CD4-positive, alpha-beta memory T cell (primary cell): Measurements from ENCODE around the gene LNP1. TPM values are rescaled to one million over a fixed set of nuclear protein-coding genes. Genes with fewer than 3 reads are reported as not detected.
A peak's percentile ranks its signal among the peaks of the same experiment; 100 is the strongest.

Source experiments
- CTCF ChIA-PET: fragments of 350-600 bp; sonication (Branson Sonifier 250); formaldehyde crosslinking; loops from one replicate; lab custom pipeline; 2021; ENCODE audit warnings: inconsistent platforms; ENCODE audit not compliant: partially characterized antibody; lab: Charles Lee
- POLR2A ChIA-PET: fragments of 350-600 bp; sonication (Branson Sonifier 250); formaldehyde crosslinking; loops from one replicate; lab custom pipeline; 2021; ENCODE audit not compliant: partially characterized antibody; lab: Charles Lee
- DNase-seq, 5 donors: peaks; one replicate each; pipeline versions ENCODE4 v3.0.0 to v3.0.0-alpha.2; 2020 to 2022; ENCODE audit warnings: mixed read lengths in 1 of 5
- H3K27ac ChIP-seq: one replicate; pipeline ENCODE4 v1.7.0; 2013; ENCODE audit warnings: low read depth, low read length
- H3K27me3 ChIP-seq: 2 replicates; pipeline ENCODE4 v1.7.0; 2013; ENCODE audit warnings: mild to moderate bottlenecking, low read length, moderate library complexity; ENCODE audit not compliant: insufficient read depth
- H3K36me3 ChIP-seq: 2 replicates; pipeline ENCODE4 v1.7.0; 2013; ENCODE audit warnings: mild to moderate bottlenecking, low read length, moderate library complexity; ENCODE audit not compliant: insufficient read depth
- H3K4me1 ChIP-seq: 2 replicates; pipeline ENCODE4 v1.7.0; 2013; ENCODE audit warnings: mild to moderate bottlenecking, low read length, moderate library complexity; ENCODE audit not compliant: insufficient read depth
- H3K4me3 ChIP-seq, 2 donors: one replicate each; pipeline ENCODE4 v1.7.0; 2013; ENCODE audit warnings: low read length in 2 of 2, mild to moderate bottlenecking in 1 of 2
- H3K9me3 ChIP-seq, 2 donors: one replicate each; pipeline ENCODE4 v1.7.0; 2013; ENCODE audit warnings: low read length in 2 of 2, control low read depth in 1 of 2; ENCODE audit not compliant: control insufficient read depth in 1 of 2
- H3K27ac Mint-ChIP-seq, 7 donors: one replicate each; pipeline ENCODE4 v1.8.0; 2020 to 2021; ENCODE audit warnings: mixed read lengths in 7 of 7, mild to moderate bottlenecking in 6 of 7, inconsistent platforms in 3 of 7, moderate library complexity in 3 of 7
- H3K27me3 Mint-ChIP-seq, 2 donors: one replicate each; pipeline ENCODE4 v1.8.0; 2020 to 2021; ENCODE audit warnings: mixed read lengths in 2 of 2
- H3K36me3 Mint-ChIP-seq, 2 donors: one replicate each; pipeline ENCODE4 v1.8.0; 2020 to 2021; ENCODE audit warnings: mixed read lengths in 2 of 2, inconsistent platforms in 1 of 2, mild to moderate bottlenecking in 1 of 2
- H3K4me1 Mint-ChIP-seq, 4 donors: one replicate each; pipeline ENCODE4 v1.8.0; 2020 to 2021; ENCODE audit warnings: mixed read lengths in 4 of 4, mild to moderate bottlenecking in 1 of 4
- H3K4me3 Mint-ChIP-seq, 8 donors: one replicate each; pipeline ENCODE4 v1.8.0; 2020 to 2021; ENCODE audit warnings: mixed read lengths in 8 of 8, mild to moderate bottlenecking in 7 of 8, moderate library complexity in 6 of 8, inconsistent platforms in 3 of 8
- H3K9me3 Mint-ChIP-seq, 8 donors: one replicate each; pipeline ENCODE4 v1.8.0; 2020 to 2021; ENCODE audit warnings: mixed read lengths in 8 of 8, mild to moderate bottlenecking in 5 of 8, inconsistent platforms in 3 of 8, moderate library complexity in 1 of 8
- intact Hi-C: fragments of 100-400 bp; cut with micrococcal nuclease; formaldehyde crosslinking; loops from one replicate; pipeline ENCODE4 v1.15.1; 2023
- polyA plus RNA-seq, 2 donors: library from polyadenylated mRNA; unstranded; fragments of 300-500 nt; fragmentation: Illumina TruSeq; gene quantifications; one replicate each; pipeline ENCODE4 v1.2.3, GENCODE V29; 2021
- total RNA-seq, 2 experiments: library from RNA; stranded (reverse); gene quantifications; one replicate each; pipeline ENCODE4 v1.2.3, GENCODE V29; 2021

LNP1 gene
- total and polyA plus RNA-seq, 4 experiments from 2014 or later, result 0.61 to 2.2 (median 1.7) TPM

DNA sequence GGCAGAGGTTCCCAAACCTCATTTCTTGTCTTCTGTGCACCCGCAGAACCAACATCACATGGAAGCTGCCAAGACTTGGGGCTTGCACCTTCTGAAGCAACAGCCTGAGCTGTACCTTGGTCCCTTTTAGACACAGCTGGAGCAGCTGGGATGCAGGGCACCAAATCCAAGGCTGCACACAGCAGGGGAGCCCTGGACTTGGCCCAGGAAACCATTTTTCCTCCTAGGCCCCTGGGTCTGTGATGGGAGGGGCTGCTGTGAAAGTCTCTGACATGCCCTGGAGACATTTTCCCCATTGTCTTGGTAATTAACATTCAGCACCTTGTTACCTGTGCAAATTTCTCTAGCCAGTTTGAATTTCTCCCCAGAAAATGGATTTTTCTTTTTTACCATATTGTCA, 57.5 kb downstream of the LNP1 start:
- Mint-ChIP-seq H3K9me3 (no peaks in the 10 kb centered on the region), H3K27ac (no peak overlapping the region), H3K36me3 (no peaks in the 10 kb centered on the region), H3K4me1 (no peaks in the 10 kb centered on the region), H3K27me3 (peaks cover 0 to 4% of the 10 kb centered on the region in 2 donors), H3K4me3 (no peak overlapping the region)
- Histone ChIP-seq H3K4me1 (no peaks in the 10 kb centered on the region), H3K9me3 (no peaks in the 10 kb centered on the region), H3K4me3 (no peak overlapping the region), H3K27ac (no peak overlapping the region), H3K36me3 (no peaks in the 10 kb centered on the region), H3K27me3 (no peaks in the 10 kb centered on the region)
- ChIA-PET POLR2A (no interaction called here), CTCF (interaction anchor here (1.8 kb wide), 1 partner anchor 10 kb away, joined by 3 read pairs; no protein-coding TSS in a partner anchor)
- intact Hi-C loops, result no loop called here
- DNase-seq, result no peak

DNA sequence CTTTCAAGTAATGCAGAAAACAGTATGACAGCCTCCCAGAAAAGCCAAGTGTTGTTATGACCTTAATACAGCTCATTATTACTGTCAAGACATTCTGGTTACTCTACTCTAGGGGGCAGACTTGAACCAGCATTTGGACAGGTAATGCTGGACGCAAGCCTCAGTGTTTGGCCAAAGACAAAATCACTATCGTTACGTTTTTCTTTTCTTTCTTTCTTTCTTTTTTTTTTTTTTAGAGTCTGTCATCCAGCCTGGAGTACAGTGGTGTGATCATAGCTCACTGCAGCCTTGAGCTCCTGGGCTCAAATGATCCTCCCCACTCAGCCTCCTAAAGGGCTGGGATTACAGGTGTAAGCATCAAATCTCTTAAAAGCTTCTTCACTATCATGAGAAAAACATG, 61.7 kb downstream of the LNP1 start:
- CTCF ChIA-PET, result interaction anchor here (0.7 to 7.5 kb wide), 14 partner anchors 11 to 676 kb away, joined by 3 to 48 read pairs (median 3); partner anchors contain the start of gene LNP1
- H3K4me3 Mint-ChIP-seq, result no peak overlapping the region

DNA sequence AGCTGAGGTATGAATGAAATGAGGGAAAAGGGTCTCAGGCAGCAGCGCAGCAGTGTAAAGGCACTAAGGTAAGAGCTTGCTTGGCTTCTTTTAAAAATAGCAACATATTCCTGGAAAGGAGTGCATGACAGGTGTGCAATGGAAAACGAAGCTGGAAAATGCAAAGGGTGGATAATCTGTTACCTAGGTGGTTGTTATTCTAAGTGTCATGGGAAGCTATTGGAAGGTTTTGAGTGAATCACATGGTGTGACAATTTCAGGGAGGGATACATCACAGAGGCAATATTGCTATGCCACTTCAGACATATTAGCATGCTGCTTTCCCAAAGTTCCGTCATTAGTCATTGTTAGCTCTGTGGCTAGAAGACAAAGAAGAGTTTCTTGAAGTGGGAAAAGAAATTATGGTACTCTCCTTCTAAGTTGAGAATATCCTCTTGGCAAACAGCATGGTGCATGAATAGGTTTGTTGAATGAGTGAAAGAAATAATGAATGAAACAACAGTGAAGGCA, 62.4 kb downstream of the LNP1 start:
- H3K27ac ChIP-seq, result no peak overlapping the region
- no peaks in the 10 kb centered on the region for H3K4me1 ChIP-seq
- ChIA-PET POLR2A (no interaction called here), CTCF (interaction anchor here (1.0 to 7.5 kb wide), 7 partner anchors 12 to 147 kb away, joined by 3 to 48 read pairs (median 3); partner anchors contain the start of gene LNP1)
- Mint-ChIP-seq H3K4me3 (no peak overlapping the region), H3K27ac (no peak overlapping the region), H3K4me1 (peaks cover 3 to 10% (median 6%) of the 10 kb centered on the region in 4 donors), H3K27me3 (peaks cover 0 to 4% of the 10 kb centered on the region in 2 donors), H3K36me3 (no peaks in the 10 kb centered on the region), H3K9me3 (peaks cover 0 to 15% (median 6%) of the 10 kb centered on the region in 8 donors)
- intact Hi-C loops, result loop anchor here (1.0 to 10.0 kb wide), 2 partner anchors 127 to 731 kb away; no protein-coding TSS in a partner anchor
- no peaks in the 10 kb centered on the region for H3K36me3 ChIP-seq
- H3K4me3 ChIP-seq, result no peak overlapping the region
- H3K9me3 ChIP-seq, result no peaks in the 10 kb centered on the region
- no peaks in the 10 kb centered on the region for H3K27me3 ChIP-seq
- DNase-seq, result no peak

More for the DNA sequence above, 61.7 kb downstream of the LNP1 start:
- Histone ChIP-seq H3K27ac (no peak overlapping the region), H3K4me3 (no peak overlapping the region), H3K4me1 (no peaks in the 10 kb centered on the region), H3K36me3 (no peaks in the 10 kb centered on the region), H3K27me3 (no peaks in the 10 kb centered on the region), H3K9me3 (no peaks in the 10 kb centered on the region)
- no peak overlapping the region for H3K27ac Mint-ChIP-seq
- peaks cover 3 to 10% (median 6%) of the 10 kb centered on the region in 4 donors for H3K4me1 Mint-ChIP-seq
- peaks cover 0 to 4% of the 10 kb centered on the region in 2 donors for H3K27me3 Mint-ChIP-seq
- POLR2A ChIA-PET, result no interaction called here
- peak in 2 of 5 donors; percentile 1 to 12 for DNase-seq
- H3K36me3 Mint-ChIP-seq, result no peaks in the 10 kb centered on the region
- H3K9me3 Mint-ChIP-seq, result peaks cover 0 to 8% (median 2%) of the 10 kb centered on the region in 8 donors
- intact Hi-C loops, result loop anchor here (1.0 to 10.0 kb wide), 2 partner anchors 127 to 732 kb away; no protein-coding TSS in a partner anchor

DNA sequence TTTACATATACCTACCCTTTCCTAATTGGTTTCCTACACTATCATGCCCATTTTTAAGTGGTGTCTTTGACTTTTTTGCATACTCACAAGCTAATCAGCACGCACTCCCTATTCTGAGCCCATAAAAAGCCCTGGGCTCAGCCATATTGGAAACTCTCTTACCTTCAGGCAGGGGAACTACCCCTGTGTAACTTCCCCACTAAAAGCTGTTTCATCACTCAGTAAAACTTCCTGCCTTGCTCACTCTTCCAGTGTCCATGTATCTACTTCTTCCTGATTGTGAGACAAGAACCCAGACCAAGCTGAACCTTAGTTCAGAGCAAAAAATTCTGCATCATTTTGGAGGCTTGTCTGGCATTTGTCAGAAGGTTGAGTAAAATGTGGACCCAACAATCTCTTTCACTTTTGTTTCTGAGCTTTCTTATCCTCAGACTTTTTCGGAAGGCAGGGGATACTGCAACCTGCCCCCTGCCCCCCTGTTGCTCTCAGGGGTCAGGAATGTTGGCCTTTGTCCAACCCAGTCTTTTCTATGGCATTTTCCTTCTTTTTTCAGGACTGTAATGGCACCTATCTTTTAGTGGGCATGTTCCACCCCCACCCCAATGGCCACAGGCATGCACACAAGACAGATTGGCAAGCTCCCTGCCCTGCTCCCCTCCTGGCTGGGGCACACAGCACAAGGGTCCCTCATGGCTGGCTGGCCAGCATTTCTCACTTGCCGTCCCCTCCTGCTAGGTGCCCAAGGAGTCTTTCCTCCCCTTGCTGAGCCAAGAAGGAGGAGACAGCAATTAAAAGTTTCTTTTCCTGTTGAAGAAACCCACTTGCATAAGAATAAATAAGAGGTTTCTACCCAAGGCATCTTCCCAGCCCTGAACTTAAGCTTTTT, 64.8 kb downstream of the LNP1 start:
- Histone ChIP-seq H3K4me1 (no peaks in the 10 kb centered on the region), H3K27ac (no peak overlapping the region), H3K27me3 (no peaks in the 10 kb centered on the region), H3K4me3 (no peak overlapping the region), H3K36me3 (no peaks in the 10 kb centered on the region), H3K9me3 (no peaks in the 10 kb centered on the region)
- ChIA-PET CTCF (interaction anchor here (1.5 to 7.5 kb wide), 2 partner anchors 18 to 124 kb away, joined by 4 to 48 read pairs; no protein-coding TSS in a partner anchor), POLR2A (no interaction called here)
- Mint-ChIP-seq H3K27ac (peak overlapping the region in 1 of 7 donors; percentile 18), H3K4me3 (peak overlapping the region in 6 of 8 donors; percentile 0 to 63 (median 32)), H3K9me3 (peaks cover 2 to 22% (median 16%) of the 10 kb centered on the region in 8 donors), H3K36me3 (peaks cover 0 to 4% of the 10 kb centered on the region in 2 donors), H3K4me1 (peaks cover 3 to 10% (median 6%) of the 10 kb centered on the region in 4 donors), H3K27me3 (peaks cover 0 to 3% of the 10 kb centered on the region in 2 donors)
- intact Hi-C loops, result loop anchor here (10.0 kb wide), 1 partner anchor 729 kb away; no protein-coding TSS in a partner anchor
- no peak for DNase-seq

DNA sequence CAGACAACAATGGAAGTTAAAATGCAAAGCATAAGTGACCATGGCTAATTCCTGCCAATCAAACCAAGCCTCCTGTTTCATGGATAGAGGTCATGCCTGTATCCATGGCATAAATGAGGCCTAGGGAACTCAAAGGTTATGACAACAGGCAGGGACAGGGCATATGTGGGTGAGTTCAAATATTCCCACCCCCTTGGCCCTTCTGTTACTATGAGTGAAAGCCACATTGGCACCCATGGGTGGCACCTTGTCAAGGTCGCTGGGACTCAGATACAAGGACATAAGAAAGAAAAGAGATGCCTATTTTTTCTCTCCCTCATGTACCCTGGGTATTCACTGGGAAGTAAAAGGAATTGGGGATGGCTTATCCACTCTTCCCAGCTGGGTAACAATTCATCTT, 65.8 kb downstream of the LNP1 start:
- Mint-ChIP-seq H3K27ac (no peak overlapping the region), H3K9me3 (peaks cover 2 to 22% (median 16%) of the 10 kb centered on the region in 8 donors), H3K4me1 (peaks cover 3 to 10% (median 6%) of the 10 kb centered on the region in 4 donors), H3K4me3 (no peak overlapping the region), H3K27me3 (no peaks in the 10 kb centered on the region), H3K36me3 (peaks cover 0 to 4% of the 10 kb centered on the region in 2 donors)
- Histone ChIP-seq H3K4me1 (no peaks in the 10 kb centered on the region), H3K4me3 (no peak overlapping the region), H3K27ac (no peak overlapping the region), H3K36me3 (no peaks in the 10 kb centered on the region), H3K9me3 (no peaks in the 10 kb centered on the region), H3K27me3 (no peaks in the 10 kb centered on the region)
- DNase-seq, result no peak
- ChIA-PET CTCF (interaction anchor here (7.5 kb wide), 1 partner anchor 123 kb away, joined by 48 read pairs; no protein-coding TSS in a partner anchor), POLR2A (no interaction called here)
- intact Hi-C loops, result loop anchor here (10.0 kb wide), 1 partner anchor 728 kb away; no protein-coding TSS in a partner anchor

DNA sequence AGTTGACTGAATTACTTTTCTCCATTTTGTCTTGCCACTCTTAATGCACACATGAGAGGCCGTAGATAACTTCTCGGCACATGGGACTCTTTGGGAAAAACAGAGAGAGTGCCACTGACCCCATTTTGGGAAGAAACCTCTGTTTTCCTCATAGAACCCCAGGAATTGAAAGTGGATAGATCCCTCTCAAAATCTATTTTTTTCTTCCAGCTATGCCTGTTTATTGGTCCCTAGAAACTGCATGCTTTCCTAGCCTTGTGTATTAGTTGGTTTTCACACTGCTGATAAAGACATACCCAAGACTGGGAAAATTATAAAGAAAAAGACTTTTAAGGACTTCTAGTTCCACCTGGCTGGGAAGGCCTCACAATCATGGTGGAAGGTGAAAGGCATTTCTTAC, 67.3 kb downstream of the LNP1 start:
- Histone ChIP-seq H3K36me3 (no peaks in the 10 kb centered on the region), H3K27ac (no peak overlapping the region), H3K4me1 (no peaks in the 10 kb centered on the region), H3K9me3 (no peaks in the 10 kb centered on the region), H3K27me3 (no peaks in the 10 kb centered on the region), H3K4me3 (no peak overlapping the region)
- Mint-ChIP-seq H3K4me3 (no peak overlapping the region), H3K4me1 (peaks cover 3 to 10% (median 6%) of the 10 kb centered on the region in 4 donors), H3K27me3 (no peaks in the 10 kb centered on the region), H3K9me3 (peaks cover 2 to 22% (median 18%) of the 10 kb centered on the region in 8 donors), H3K36me3 (peaks cover 0 to 4% of the 10 kb centered on the region in 2 donors), H3K27ac (no peak overlapping the region)
- ChIA-PET POLR2A (no interaction called here), CTCF (interaction anchor here (0.6 to 1.2 kb wide), 2 partner anchors 10 to 602 kb away, joined by 3 read pairs; no protein-coding TSS in a partner anchor)
- DNase-seq, result no peak
- intact Hi-C loops, result loop anchor here (10.0 kb wide), 1 partner anchor 726 kb away; no protein-coding TSS in a partner anchor
